Fibroblast of skin of left biceps (primary cell): ENCODE data around the gene NOS3.

ENCODE experiments used
- DNase-seq, 2 experiments: peaks; one replicate each; pipeline ENCODE4 v3.0.0-alpha.2; 2013; ENCODE audit warnings: low read depth in 2 of 2

NOS3 gene

GRCh38 chr7:150979713-150980390 is 11.0 kb upstream of the NOS3 start:
- DNase-seq: no peak

DNA sequence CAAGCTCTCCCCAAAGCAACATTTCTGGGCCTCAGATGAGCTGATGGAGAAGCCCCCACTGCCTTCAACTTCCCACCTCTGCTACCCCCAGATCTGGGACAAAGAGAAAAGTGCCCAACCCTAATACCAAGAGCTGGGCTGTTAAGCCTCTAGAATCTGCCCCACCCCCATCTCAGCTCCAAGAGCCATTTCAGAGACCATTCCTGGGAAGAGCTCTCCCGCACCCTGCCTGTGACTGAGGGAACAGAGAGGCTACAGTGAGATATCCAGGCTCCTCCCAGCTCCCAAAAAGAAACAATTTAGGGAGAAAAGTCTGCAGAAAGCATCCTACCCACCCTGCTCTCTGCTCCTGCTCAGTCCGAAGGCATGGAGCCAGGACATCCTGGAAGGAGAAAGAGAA is 10.2 kb upstream of the NOS3 start:
- DNase-seq: no peak

- DNase-seq: no peak
These were observed 9.2 kb upstream of the NOS3 start for GRCh38 chr7:150981644-150982043.

- no peak for DNase-seq
These were observed 8.5 kb upstream of the NOS3 start for GRCh38 chr7:150982351-150982750.

DNA sequence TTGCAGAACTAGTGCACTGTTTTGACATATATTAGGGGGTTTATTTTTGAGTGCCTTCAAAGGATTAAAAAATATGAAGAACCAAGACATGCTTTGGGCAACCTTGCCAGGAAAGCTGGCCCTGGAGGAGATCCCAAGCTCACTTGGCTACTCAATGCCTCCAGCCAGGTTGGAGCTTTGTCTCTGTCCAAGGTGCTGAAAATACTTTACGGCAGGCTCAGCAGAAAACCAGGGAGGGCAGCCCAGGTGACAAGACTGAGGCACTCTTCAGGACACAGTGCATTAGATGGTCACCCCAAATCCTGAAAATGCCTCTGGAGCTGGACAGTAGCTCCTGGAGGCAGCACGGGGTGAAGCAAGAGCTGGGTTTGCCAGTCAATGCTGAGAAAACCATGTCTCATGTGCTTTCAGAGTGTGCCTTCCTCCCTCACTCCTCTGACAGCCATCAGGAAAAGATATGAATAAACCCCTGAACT is 6.9 kb upstream of the NOS3 start:
- DNase-seq: no peak

DNA sequence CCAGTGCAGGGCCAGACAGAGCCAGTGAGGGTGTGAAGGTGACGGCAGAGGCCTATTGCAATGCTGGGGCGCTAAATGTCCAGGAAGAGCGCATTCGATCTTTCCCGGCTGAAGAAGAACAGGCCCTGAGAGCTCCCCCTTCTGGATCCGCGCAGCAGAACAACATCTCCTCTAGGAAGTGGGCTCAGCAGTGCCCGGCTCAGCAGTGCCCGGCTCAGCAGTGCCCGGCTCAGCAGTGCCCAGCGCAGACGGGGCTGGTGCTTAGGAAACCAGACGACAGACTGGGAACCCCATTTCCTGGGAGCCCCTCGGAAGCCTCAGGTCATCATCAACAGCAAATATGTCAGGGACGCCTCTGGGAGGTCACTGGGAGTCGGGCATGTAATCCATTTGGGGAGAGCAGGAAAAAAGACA is 4.7 kb upstream of the NOS3 start:
- DNase-seq: no peak

DNA sequence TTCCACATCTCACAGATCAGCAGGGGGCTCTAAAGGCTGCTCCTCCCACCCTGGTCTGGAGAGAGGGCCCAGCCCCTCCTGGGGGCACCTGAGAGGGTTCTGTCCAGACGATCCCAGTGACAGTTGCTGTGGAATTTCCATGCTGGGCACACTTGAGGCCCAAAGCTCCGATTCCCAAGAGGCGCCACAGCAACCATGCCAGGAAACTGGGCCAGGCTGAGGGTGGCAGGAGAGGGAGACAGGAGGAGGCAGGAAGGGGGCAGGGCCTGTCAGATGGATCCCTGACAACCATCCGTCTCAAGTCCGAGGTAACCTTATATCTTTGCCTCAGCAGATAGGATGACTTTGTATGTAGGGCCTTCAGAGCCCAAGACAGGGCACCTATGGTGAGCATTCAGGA is 4.3 kb upstream of the NOS3 start:
- no peak for DNase-seq

DNA sequence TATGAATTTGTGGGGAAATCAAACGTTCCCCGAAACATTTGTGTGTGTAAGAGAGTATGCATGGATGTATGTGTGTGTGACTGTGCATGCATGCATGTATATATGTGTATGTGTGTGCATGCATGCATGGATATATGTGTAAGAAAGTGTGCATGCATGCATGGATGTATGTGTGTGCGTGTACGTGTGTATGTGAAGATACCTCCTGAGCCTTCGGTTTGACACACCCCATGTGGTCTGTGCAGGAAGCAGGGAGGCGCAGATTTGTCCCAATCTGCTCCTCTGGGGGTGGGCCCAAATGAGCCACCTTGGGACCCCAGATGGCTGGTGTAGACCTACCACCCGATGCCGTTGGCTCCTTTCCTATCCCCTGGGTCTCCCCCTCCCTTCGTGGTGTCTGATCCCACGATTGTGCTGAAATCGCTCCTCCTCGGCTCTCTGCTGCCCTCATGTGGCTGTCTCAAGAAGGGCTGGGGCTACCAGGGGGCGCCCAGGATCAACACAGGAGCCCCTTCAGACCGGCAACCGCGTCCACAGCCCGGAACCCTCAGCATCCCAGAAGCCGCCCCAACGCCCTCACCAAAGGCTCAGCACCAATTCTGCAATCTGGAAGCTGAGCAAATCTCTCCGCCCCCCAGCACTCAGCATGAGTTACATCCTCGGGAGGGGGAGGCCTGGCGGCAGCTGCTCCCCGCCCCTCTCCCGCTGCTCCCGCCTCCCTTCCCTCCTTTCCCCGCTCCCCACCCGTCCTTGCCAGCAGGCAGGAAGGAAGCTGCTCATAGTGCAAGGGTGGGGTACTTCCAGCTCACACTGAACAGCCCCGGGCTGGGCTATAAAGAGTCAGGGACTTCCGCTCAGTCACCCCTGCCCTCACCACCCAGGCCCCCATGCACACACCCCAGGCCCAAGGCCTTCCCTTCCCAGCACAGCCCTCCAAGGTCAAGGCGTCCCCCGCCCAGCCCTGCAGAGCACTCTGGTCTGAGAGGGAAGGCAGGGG is 2.3 kb upstream of the NOS3 start:
- no peak for DNase-seq

DNA sequence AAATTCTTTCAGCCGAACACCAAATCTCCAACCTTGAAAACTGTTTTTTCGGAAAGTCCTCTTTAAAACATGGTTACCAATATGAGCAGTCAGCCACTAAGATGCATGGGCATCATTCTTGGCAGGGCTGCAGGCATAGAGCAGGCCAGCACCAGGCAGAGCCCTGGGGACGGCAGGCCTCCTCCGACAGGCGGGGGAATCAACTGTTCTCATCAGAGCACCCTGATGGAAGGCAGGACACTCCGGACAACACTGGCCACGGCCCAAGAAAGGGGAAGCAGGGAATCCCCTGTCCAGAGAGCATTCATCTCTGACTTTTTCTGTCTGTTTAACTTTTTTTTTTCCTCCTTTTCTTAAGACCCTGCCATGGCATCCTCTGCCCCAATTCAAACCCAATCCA is 1.4 kb upstream of the NOS3 start:
- no peak for DNase-seq

DNA sequence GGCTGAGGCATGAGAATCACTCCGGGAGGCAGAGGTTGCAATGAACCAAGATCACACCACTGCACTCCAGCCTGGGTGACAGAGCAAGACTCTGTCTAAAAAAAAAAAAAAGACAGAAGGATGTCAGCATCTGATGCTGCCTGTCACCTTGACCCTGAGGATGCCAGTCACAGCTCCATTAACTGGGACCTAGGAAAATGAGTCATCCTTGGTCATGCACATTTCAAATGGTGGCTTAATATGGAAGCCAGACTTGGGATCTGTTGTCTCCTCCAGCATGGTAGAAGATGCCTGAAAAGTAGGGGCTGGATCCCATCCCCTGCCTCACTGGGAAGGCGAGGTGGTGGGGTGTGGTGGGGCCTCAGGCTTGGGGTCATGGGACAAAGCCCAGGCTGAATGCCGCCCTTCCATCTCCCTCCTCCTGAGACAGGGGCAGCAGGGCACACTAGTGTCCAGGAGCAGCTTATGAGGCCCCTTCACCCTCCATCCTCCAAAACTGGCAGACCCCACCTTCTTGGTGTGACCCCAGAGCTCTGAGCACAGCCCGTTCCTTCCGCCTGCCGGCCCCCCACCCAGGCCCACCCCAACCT is 1.3 kb downstream of the NOS3 start:
- DNase-seq: no peak

DNA sequence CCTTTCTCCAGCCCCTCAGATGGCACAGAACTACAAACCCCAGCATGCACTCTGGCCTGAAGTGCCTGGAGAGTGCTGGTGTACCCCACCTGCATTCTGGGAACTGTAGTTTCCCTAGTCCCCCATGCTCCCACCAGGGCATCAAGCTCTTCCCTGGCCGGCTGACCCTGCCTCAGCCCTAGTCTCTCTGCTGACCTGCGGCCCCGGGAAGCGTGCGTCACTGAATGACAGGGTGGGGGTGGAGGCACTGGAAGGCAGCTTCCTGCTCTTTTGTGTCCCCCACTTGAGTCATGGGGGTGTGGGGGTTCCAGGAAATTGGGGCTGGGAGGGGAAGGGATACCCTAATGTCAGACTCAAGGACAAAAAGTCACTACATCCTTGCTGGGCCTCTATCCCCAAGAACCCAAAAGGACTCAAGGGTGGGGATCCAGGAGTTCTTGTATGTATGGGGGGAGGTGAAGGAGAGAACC is 2.1 kb downstream of the NOS3 start:
- no peak for DNase-seq

GRCh38 chr7:150993511-150993910 is 2.7 kb downstream of the NOS3 start:
- no peak for DNase-seq

GRCh38 chr7:150994141-150994837 is 3.5 kb downstream of the NOS3 start:
- DNase-seq: no peak

DNA sequence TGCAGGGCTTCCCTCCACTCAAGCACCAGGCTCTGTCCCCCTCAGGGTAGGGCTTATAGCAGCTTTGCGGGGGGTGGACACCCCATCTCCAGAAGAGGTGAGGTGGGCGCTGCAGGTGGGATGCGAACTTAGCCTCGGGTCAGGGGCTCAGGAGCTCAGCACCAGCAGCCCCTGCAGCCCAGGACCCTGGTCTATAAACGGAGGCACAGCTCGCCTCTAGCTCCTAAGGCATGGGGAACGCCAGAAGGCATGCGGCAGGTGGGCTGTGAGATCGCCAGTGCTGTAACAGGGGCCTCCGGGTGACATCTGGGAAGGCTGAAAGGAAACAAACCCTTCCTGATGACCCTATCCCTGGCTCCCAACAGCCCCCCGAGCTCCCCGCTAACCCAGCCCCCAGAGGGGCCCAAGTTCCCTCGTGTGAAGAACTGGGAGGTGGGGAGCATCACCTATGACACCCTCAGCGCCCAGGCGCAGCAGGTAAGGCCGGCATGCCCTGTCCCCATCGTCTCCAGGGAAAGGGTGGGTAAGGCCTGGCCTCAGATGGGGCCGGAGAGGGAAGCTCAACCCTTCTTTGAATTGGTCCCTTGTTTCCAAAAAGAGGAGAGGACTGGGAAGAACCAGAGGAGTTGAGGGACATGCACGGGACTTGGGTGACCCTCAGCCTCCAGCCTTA is 4.2 kb downstream of the NOS3 start:
- DNase-seq: no peak

GRCh38 chr7:150996376-150997074 is 5.7 kb downstream of the NOS3 start:
- DNase-seq: no peak

- DNase-seq: no peak
These were observed 6.3 kb downstream of the NOS3 start for GRCh38 chr7:150997075-150997511.

DNA sequence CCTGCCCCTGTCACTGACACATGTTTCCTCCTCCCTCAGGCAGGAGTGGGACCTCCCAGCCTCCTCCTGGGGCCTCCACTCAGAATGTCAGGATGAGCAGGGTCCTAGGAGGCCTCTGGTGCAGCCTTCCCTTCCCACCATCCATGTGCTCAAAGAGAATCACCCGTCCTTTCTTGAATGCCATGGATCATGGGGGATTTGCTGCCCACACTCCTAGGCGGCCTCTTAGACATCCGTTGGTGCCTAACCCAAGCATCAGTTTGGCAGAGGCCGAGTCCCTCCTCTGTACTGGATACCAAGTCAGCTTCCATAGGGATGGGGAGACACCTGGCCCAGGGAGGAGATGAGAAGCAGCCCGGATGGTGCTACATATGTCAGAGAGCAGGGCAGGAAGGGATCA is 7.0 kb downstream of the NOS3 start:
- no peak for DNase-seq

DNA sequence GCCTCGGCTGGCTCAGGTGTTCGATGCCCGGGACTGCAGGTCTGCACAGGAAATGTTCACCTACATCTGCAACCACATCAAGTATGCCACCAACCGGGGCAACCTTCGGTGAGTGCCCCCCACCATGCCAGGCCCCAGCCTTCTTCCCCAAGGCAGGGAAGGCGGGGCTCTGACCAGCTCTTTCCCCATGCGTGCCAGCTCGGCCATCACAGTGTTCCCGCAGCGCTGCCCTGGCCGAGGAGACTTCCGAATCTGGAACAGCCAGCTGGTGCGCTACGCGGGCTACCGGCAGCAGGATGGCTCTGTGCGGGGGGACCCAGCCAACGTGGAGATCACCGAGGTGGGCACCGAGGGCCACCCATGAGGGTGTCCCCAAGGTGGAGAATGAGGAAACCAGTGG is 7.5 kb downstream of the NOS3 start:
- no peak for DNase-seq

GRCh38 chr7:150999001-150999400 is 8.2 kb downstream of the NOS3 start:
- DNase-seq: no peak

GRCh38 chr7:150999497-151000230 is 8.8 kb downstream of the NOS3 start:
- DNase-seq: no peak
